Omental fat pad (tissue), 4 donors: Measurements from ENCODE around the gene GATC. TPM values are rescaled to one million over a fixed set of nuclear protein-coding genes. Genes with fewer than 3 reads are reported as not detected.

Source experiments
- ATAC-seq: fragments of 150-250 bp; one replicate; pipeline ENCODE4 v1.9.1; 2016; ENCODE audit warnings: mild to moderate bottlenecking, moderate library complexity; ENCODE audit not compliant: low FRiP score
- DNase-seq: peaks from one replicate; pipeline ENCODE4 v3.0.0-alpha.2; 2019; ENCODE audit warnings: low spot score
- total RNA-seq, 4 donors: library from RNA; depleted of rRNA; stranded (reverse); fragments of >200 nt; gene quantifications; one replicate each; pipeline ENCODE4 v1.1.0, GENCODE V29; 2016
- TF ChIP-seq, protein P1 (sequence below), 3 donors: fragments of 450-650 bp; IDR thresholded peaks; one replicate each; pipeline ENCODE4 v1.5.1; 2016 to 2017; ENCODE audit warnings: antibody characterized with exemption in 3 of 3, mild to moderate bottlenecking in 3 of 3, moderate library complexity in 2 of 3

GATC gene
- total RNA-seq, 4 donors from 2014 or later, result 22.8 to 30.7 (median 24.2) TPM

DNA sequence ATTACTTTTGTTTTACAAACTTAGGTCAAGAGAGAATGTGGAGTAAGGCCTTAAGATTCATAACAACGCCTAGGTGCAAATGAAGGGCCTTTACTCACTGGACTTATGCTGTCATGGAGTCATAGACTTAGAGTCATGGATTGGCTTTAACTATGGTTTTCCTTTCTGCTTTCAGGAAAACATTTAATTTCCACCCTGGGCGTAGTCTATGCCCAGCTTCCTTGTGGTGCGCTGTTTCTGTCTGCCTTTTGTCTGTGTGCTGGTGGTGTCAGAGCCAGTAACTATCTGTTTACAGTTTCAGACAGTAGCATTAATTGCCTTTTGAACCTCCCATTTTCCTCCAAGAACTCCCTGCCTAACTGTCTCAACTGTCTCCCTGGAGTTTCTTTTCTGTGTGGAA lies 40.2 kb upstream of the GATC start:
- TF ChIP-seq, protein P1, sequence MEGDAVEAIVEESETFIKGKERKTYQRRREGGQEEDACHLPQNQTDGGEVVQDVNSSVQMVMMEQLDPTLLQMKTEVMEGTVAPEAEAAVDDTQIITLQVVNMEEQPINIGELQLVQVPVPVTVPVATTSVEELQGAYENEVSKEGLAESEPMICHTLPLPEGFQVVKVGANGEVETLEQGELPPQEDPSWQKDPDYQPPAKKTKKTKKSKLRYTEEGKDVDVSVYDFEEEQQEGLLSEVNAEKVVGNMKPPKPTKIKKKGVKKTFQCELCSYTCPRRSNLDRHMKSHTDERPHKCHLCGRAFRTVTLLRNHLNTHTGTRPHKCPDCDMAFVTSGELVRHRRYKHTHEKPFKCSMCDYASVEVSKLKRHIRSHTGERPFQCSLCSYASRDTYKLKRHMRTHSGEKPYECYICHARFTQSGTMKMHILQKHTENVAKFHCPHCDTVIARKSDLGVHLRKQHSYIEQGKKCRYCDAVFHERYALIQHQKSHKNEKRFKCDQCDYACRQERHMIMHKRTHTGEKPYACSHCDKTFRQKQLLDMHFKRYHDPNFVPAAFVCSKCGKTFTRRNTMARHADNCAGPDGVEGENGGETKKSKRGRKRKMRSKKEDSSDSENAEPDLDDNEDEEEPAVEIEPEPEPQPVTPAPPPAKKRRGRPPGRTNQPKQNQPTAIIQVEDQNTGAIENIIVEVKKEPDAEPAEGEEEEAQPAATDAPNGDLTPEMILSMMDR (IDR thresholded peaks at IDR 0.05), result no peak
- DNase-seq (no peak), ATAC-seq (no peak)

GRCh38 chr12:120406553-120406952 lies 39.7 kb upstream of the GATC start:
- TF ChIP-seq, protein P1 (IDR thresholded peaks at IDR 0.05), result no peak
- no peak for DNase-seq
- no peak for ATAC-seq

DNA sequence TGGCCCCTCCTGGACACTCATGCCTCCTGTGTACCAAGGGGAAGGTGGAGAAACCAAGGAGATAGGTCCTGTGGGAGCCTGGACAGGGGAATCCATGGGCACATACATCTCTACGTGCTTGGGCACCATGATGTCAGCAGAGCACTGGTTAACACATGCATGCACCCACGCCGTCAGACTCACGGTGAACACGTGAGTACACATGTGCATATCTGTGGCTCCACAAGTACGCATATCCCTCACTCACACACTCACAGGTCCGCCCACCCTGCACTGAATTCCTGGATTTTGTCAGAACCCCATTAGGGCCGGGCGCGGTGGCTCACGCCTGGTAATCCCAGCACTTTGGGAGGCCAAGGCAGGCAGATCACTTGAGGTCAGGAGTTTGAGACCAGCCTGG lies 37.5 kb upstream of the GATC start:
- no peak for DNase-seq
- TF ChIP-seq, protein P1 (IDR thresholded peaks at IDR 0.05), result no peak
- ATAC-seq, result no peak

GRCh38 chr12:120412421-120412820 lies 33.8 kb upstream of the GATC start:
- TF ChIP-seq, protein P1 (IDR thresholded peaks at IDR 0.05), result no peak
- no peak for ATAC-seq

GRCh38 chr12:120413901-120414695 lies 32.1 kb upstream of the GATC start:
- ATAC-seq (no peak), DNase-seq (no peak)
- TF ChIP-seq, protein P1 (IDR thresholded peaks at IDR 0.05), result no peak

More at GRCh38 chr12:120412421-120412820, 33.8 kb upstream of the GATC start:
- no peak for DNase-seq

DNA sequence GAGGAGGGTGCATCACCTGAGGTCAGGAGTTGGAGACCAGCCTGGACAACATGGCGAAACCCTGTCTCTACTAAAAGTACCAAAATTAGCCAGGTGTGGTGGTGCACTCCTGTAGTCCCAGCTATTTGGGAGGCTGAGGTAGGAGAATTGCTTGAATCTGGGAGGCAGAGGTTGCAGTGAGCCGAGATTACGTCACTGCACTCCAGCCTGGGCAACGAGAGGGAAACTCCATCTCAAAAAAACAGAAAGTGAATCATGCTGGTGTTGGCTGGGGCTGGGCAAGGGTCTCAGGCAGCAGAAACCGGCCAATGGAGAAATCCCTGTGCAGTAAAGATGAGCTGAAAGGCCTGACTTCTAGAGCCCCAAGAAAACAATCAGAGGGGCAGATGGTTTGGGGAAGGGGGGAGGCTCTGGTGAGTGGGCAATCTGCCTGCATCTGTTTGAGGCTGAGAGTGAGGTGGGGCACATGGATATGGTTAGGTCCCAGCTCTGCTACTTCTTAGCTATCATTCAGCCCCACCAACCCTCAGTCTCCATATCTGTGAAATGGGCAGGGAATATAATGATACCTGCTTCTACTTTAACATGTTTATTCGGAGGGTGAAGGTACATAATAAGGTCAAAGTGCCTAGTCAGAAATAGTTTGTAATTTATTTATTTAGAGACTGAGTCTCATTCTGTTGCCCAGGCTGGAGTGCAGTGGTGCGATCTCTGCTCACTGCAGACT lies 29.6 kb upstream of the GATC start:
- ATAC-seq (no peak), DNase-seq (no peak)
- TF ChIP-seq, protein P1 (IDR thresholded peaks at IDR 0.05), result no peak
